NCI-H526 (cell line): ENCODE data around the gene ENPP1.

Experiments
- DNase-seq, 2 experiments: peaks; one replicate each; lab custom pipeline; 2025; lab: John Stamatoyannopoulos, UW

The ENPP1 gene

DNA sequence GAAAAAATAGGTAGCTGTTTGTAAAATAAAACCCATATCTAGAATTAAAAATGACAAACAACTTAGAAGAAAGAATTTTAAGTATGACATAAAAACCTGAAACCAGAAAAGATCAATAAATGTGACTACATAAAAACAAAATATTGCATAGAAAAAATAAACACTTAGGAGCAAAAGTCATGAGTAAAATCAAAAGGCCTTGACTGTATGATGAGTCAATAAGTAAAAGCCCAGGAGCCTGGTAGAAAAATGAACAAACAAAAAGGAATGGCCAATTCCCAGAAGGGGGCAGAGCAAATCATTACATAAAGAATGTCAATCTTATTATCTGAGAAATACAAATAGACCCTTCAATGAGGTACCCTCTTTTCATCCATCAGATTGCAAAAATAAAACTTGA lies 20.7 kb upstream of the ENPP1 start:
- no peak for DNase-seq

DNA sequence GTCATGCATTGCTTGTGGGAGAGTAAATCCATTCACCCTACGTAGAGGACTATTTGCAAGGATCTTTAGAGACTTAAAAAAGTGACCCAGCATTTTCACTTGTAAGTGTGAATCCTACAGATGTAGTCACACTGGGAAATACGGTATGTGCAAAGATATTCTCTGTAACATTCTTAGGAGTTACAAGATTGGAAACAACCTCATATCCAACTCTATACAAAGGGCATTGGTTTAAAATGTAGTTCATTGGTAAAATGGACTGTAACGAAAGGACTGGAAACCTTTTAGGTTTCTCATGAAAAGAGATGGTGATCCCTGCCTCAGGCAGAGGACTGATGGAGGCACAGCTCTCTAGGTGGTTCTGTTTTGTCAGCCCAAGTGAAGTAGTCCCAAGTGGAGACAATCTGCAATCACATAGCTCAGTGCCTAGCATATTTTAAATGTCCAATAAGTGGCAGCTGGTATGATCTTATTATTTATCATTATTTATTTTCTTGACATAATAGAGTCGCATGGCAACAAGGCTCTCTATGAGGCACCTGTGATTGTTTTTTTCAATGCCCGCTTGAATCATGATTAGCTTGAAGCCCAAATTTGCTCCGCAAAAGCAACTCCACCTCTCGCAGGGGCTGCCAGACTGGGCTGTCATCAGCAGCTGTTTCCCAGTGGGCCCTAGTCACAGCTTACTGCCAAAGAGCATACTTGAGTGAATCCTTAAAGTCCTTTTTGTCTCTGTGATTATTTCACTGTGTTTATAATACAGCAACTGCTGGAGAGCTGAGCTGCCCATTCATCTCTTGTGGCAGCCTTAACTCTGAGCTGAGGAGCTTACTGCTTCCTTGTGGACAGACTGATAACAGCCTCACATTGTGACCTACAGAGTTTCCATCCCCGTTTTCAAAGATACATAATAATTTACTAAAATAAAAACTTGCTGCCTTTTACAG lies 19.8 kb upstream of the ENPP1 start:
- no peak for DNase-seq

DNA sequence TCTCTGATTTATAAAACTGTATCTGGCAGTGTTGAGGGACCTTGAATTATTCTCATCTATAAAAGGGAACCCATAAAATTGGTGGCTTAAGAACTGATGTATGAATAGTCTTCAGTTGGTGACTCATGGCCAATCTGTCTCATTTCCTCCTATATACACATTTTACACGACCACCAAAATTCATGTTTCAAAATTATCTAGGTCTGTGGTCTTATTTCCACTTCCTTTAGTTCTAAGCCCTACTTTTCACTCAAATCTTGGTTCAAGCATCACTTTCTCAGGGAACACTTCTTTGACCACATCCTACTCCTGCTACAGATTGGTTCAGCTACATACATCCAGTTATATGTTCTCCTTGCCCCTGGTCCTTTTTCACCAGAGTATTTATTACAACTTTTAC lies 18.6 kb upstream of the ENPP1 start:
- no peak for DNase-seq

DNA sequence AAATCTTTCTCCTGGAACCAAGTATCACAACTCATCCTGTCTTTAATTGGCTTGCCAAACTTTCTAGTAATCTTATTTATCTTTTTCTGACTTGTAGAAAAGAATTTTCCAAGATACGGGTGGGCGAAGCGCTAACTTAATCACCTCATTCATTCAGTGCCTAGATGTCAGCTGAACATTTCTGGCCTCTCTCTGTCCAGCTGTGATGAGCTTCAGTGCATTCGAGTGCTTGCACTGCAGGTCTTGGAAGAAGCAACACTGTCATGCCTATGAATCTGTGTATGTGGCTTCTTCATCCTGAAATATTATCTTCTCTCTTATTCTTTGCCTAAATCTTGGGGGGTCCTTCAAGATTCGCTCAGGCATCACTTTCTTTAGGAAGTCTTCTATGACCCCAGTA lies 16.3 kb upstream of the ENPP1 start:
- no peak for DNase-seq

DNA sequence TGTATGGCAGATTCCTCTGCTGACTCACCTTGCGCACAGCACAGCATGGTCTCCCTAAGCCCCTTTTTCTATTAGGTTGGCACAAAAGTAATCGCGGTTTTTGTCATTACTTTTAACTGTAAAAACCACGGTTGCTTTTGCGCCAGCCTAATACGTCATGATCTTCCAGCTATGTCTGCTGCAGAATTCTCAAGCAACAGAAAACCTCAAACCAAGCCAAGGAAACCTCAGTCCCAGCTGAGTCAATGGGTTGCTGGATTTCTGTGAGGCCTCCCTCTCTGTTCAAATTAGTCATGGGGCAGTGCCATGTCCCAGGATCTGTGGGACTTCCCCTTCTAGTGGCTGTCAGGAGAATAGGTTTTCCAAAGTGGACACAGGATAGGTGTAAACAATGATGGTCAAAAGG lies 15.7 kb upstream of the ENPP1 start:
- DNase-seq: no peak

DNA sequence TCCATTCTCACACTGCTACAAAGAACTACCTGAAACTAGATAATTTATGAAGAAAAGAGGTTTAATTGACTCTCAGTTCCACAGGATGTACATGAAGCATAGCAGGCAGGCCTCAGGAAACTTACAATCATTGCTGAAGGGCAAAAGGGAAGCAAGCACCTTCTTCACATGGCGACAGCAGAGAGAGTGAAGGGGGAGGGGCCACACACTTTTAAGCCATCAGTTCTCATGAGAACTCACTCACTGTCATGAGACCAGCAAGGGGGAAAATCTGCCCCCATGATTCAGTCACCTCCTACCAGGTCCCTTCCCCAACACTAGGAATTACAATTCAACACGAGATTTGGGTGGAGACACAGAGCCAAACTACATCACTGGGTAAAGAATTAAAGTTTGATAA lies 12.5 kb upstream of the ENPP1 start:
- no peak for DNase-seq

DNA sequence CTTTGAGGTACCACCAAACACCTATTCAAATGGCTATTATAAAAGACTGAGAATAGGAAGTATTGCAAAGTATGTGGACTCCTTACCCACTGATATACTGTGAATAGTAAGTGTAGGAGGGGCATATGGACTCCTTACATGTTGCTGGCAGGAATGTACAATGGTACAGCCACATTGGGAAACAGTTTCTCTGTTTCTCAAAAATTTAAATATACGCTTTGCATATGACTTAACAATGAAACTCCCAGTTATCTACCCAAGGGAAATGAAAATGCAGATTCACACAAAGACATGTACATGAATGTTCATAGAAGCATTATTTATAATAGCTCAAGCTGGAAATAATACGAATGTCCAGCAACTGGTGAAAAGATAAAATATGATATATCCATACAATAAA lies 5.5 kb upstream of the ENPP1 start:
- peak; percentile 33 to 66 for DNase-seq

DNA sequence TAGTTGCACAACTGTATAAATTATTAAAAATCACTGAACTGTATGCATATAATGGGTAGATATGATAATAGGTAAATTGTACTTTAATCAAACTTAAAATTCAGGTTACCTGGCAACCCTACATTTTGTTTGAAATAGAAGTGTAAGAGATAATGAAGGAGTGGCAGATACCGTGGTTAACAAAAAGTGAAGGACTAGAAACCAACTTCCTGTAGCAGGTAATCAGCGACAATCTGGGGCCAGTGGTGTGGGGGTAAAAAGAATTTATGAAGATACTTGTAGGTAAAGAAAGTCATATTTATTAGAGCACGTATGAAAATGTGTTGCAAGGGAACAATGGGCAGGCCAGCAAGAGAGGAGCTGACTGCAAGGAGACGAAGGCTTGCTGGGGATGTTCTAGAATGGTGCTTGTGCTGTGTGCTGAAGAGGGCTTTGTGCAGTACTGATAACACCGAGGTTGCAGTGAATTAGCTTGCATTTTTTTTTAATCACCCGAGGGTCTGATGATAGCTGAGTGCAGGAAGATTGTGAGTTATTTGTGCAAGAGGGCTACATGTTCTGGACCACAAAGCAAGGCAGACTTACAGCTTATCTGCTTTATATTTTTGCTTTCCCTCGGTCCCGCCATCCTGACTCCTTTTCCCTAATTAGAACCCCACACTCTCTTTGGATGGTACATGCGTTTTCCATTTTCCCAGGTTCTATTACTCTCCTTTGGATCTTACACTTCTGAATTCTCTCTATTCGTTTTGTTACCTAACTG lies 4.6 kb upstream of the ENPP1 start:
- no peak for DNase-seq

DNA sequence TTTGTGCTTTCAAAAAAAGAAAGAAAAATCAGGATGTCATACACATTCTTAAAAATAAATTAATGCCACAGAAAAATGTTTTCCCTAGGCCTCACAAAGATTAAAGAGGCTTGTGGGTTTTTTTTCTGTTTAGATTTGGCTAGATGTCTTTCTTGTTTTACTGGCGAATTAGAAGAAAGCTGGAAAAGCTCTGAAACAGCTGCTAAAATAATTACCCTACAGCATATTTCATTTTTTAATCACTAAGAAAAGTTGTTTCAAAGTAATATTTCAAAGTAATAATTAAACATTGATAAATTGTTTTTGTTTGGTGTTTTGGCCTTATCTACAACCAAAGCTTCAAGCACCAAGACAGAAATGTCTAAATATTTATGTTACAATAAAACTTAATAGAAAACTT lies 3.7 kb upstream of the ENPP1 start:
- no peak for DNase-seq

DNA sequence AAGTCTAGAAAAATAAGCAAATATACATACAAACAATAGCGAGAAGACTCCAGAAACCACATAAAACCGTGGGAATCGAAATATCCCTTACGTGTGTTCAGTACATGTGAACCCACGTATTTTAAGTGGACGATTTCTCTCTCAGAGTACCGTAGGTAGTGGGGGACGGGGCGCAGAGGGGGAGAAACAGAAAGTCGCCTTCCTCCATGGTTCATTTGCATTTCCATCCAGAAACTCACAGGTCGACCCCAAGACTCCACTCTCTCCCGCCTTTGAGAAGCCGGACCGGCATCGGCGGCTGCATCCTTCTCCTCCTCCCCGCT lies 538 bp upstream of the ENPP1 start:
- no peak for DNase-seq

DNA sequence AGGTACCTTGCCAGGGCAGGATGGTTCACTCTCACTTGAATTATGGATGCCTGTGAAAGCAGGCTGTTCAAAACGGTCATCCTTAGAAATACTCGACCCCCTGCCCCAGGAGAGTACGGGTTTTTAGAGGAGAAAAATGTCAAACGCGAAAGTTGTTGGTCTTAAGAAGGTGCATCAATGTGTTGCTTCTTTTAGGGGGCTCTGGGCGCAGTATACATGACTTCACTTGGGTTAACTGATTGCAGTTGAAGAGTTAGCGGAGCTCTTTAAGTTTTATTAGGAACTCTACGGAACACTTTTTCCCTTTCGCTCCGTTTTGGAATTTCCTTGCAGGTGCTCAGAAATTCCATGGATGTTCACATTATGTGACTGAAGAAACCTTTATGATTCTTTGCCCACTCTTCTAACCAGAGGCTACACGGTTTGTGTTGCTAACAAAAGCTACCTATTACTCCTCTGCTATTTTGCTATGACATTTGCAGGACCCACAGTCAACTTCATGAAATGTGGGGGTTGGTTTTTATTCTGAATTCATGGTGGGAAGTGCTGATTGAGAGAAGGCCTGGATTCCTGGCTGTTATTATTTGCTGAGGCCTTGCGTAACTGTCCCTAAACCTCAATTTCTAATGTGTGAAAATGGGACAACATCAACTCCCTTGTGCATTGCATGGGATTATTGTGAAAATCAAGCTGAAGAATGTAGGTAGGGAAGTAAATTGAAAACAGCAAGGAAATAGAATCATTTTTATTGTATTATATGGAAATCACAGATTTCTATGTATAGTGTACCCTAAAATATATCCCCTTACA lies 845 bp downstream of the ENPP1 start:
- no peak for DNase-seq

DNA sequence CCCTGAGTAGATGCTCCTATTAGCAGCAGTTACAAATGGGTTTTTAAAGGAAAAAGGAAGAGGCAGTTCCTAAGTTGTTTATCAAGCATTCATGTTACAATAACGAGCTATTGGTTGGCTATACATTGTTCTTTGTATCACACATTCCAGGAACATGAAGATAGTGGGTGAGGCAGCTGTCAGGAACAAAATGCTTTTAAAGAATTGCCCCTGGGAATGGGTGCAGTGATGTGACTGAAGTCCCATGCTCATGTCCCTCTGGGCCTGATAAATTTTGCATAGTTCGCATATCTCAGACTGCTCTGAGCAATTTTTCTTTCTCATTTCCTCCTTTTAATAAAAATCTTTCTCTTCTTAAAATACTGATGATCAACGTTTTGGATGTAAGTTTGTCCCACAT lies 3.7 kb downstream of the ENPP1 start:
- no peak for DNase-seq

DNA sequence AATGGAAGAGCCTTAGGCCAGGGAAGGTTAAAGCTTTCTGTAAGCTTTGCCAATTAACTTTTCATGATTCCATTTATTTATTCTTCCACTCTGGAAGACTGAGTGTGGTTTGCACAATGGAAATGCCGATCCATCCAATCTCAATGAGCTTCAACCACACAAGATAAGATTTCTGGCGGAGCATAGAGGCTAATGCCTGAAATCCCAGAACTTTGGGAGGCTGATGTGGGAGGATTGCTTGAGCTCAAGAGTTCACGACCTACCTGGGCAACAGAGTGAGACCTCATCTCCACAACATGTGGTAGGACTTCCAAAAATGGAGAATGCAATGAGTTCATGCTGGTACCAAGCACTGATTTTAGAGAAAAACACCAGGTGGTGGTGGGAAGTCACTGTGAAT lies 6.2 kb downstream of the ENPP1 start:
- DNase-seq: no peak

DNA sequence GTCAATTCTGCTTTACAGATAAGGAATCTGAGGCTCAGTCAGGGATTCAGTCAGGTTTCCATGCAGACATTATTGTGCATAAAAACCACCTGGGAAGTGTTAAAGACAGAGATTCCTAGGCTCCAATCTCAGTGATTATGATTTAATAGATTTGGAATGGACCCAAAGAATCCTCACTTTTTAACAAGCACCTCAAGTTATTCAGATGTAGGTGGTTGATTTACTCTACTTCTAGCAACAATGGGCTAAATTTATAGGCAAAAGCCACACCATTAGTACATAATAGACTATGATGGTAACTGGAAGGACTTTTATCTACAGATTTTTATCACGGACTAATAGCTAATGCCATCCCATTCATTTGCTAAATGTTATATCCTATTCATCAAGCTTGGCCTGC lies 9.0 kb downstream of the ENPP1 start:
- DNase-seq: no peak

DNA sequence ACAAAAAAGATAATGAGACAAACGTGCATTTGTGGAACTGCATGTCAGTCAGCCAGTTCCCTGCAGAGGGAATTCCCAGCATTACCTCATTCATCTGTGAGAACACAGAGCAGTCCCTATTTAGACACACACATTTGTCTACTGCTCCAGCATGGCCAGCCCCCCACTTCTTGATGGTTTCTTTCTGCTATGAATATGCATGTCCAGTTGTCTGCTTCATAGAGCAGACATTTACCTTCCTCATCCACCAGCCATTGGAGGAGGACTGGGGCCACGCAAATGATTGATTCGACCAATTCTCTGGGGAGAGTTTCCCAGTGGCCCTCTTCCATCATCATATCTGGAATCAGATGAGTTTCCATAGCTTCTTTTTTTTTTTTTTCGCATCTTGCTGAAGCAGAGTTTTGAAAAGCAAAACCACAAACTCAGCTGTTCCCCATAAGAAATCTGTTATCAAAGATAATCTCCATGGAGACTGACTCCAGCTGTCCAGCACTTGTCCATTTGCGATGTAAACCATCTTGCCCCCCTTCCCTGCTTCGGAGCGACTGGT lies 11.8 kb downstream of the ENPP1 start:
- no peak for DNase-seq

DNA sequence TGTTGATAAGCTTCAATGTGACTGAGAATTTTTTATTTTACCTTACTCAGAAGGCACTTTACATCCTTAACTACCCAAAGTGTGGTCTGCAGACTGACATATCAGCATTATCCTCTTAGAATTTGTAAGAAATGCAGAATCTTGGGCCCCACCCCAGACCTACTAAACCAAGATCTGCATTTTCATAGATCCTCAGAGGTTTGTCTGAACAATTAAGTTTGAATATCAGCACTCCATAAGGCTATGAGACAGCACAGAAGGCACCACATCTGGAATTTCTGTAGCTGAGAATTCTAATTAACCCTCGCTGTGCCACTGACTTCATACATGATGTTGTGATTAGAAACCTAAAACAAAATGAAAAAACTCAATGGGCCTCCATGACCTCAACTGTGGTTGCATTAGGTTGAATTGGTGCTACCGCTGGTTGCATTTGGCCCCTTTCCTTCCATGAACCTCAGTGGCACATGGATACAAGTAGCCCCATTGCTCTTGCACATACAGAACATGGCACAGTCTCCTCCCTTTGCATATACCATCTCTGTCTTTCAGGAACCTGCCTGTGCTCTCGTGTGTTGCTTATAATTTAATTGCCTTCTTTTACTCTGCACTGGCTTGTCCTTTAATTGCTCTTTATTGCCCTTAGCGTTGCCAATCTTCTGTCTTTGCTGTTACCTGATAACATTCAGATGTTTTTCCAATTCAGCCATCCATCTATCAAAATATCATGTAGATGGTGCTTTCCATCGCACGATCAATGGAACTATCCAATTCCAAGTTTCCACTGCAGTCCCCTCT lies 13.4 kb downstream of the ENPP1 start:
- DNase-seq: no peak

DNA sequence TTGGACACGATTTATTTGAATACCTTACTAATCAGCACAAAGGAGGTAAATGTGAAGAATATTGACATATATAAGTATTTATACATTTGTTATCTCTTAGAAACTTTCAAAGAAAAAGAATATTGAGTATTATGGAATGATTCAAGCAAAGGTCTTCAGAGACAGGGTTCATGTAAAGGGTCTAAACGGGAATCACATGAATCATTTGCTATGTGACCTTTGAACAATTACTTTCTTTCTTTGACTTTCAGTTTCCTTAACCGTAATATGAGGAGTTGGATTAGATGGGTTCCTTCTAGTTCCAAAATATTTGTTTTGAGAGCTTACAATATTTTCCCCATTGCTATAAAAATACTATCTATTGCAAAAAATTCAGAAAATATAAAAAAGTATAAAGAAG lies 14.3 kb downstream of the ENPP1 start:
- DNase-seq: no peak

DNA sequence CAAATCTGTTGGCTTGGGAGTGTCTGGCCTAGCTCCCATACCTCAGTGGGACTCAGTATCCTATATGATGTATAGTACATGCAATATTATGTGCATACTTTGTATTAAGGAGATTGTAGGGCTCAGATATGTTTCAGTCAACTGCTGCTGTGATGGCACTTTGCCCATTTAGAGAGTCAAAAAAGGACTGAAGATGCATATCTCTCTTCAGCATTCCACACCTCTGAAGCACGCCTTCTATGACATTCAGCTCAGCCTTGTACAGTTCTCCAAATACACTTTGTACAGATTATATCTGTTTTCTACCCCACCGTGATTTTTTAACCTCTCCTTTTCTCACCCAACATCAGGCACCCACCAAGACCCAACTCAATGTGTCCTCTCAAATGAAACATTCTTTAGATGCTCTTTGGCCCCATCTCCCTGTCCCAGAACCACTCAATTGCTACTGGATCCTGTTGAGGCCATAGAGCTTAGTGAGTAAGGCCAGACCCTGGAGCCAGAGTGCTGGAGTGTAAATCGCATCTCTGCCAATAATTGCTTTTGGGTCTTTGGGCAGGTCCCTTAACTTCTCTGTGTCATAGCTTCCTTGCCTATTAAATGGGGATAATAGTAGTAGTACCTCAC lies 15.6 kb downstream of the ENPP1 start:
- DNase-seq: no peak

DNA sequence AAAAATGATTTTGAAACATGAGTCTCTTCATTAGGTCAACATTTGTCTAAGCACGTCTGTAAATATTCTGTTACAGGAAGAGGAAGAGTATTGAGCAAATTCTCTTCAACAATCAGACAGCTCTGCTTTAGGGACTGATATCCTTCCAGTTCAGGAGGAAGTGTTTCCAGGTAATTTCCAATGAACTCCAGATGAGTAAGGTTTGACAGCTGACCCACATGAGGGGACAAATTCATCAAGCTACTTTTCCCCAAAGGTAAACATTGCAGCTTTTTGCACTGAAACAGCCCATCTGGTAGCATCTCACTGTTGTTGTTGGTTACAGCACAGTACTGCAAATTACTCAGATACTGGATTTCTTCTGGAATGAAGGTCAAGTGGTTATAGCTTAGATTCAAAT lies 18.1 kb downstream of the ENPP1 start:
- DNase-seq: no peak

DNA sequence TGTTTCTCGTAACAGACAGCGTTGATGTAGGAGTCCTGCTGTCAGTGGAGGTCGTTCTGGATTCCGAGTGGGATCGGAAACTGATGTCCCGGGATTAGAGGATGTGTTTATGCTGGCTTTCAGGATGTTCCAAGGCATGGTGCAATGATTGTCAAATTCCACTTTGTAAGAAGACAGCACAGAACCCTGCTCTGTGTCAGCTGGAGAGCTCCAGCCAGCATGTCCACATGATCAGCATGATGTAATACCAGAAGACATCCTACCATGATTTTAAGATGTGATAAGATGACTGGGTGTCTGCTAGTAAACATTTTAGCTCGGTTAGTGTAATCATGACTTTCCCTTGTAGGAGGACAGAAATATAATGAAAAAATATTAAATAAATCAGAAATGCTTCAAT lies 20.3 kb downstream of the ENPP1 start:
- no peak for DNase-seq

DNA sequence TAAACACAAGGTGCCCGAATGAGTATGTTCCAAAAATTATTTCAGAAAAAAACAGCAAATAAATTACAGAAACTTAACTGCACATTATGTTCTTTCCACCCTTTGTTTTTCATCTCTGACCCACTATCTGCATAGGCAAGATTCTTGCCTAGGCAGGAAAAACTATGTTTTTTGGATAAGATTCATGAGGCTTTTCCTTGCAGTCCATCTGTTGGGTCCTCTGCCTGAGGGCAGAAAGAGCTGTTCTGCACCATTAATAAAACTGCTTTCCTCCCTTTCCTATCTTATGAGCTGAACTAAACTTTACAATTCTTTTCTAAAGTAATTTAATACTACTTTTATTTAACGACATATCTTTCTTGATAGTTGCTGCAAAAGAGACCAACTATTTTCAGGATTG lies 21.1 kb downstream of the ENPP1 start:
- DNase-seq: no peak
